ENCODE data around the gene CNN2. TPM values are rescaled to one million over a fixed set of nuclear protein-coding genes. Genes with fewer than 3 reads are reported as not detected.

Gene CNN2
- total and polyA plus RNA-seq, 4 donors, result 26.3 to 43.4 (median 38.0) TPM

- WGBS (ENCODE audit: insufficient coverage), result 87% methylated on average over 37 of the region's 37 CpGs
- Histone ChIP-seq H3K27me3 (ENCODE audit: control insufficient read depth, insufficient read depth, low read length) (peaks cover 36% of the 10 kb centered on the region), H3K27ac (ENCODE audit: low read depth, low read length) (no peak overlapping the region), H3K4me3 (ENCODE audit: low read depth, low read length) (no peak overlapping the region), H3K36me3 (ENCODE audit: control insufficient read depth, insufficient read depth, low read length) (peaks cover 32% of the 10 kb centered on the region), H3K9me3 (ENCODE audit: control insufficient read depth, insufficient read depth, low read length) (no peaks in the 10 kb centered on the region), H3K4me1 (ENCODE audit: control insufficient read depth, insufficient read depth, low read length) (peaks cover 12% of the 10 kb centered on the region)
- no peak for DNase-seq (ENCODE audit: low read depth in 4 of 6, low spot score in 6 of 6)
Measured at GRCh38 chr19:1003283-1003682, 23.1 kb upstream of the CNN2 start.

DNA sequence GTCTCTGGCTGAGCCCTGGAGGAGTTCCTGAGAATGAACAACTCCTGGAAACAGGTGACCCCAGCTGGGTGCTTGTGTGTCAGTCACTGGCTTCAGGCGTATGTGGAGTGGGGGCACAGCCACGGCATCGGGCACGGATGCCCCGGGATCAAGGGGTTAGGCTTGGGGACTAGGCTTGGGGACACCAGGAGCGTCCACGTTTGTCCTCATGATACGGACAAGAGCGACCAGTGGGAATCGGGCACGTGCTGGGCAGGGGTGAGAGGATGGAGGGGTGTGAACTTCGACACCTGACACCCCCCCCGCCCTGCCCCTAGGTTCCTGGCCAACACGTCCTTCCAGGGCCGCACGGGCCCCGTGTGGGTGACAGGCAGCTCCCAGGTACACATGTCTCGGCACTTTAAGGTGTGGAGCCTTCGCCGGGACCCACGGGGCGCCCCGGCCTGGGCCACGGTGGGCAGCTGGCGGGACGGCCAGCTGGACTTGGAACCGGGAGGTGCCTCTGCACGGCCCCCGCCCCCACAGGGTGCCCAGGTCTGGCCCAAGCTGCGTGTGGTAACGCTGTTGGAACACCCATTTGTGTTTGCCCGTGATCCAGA is 22.1 kb upstream of the CNN2 start:
- peaks cover 12% of the 10 kb centered on the region for H3K4me1 ChIP-seq (ENCODE audit: control insufficient read depth, insufficient read depth, low read length)
- no peak for DNase-seq (ENCODE audit: low read depth in 4 of 6, low spot score in 6 of 6)

GRCh38 chr19:1004803-1005664 is 21.4 kb upstream of the CNN2 start:
- Histone ChIP-seq H3K9me3 (ENCODE audit: control insufficient read depth, insufficient read depth, low read length) (no peaks in the 10 kb centered on the region), H3K4me1 (ENCODE audit: control insufficient read depth, insufficient read depth, low read length) (peaks cover 12% of the 10 kb centered on the region), H3K27me3 (ENCODE audit: control insufficient read depth, insufficient read depth, low read length) (peaks cover 19% of the 10 kb centered on the region), H3K27ac (ENCODE audit: low read depth, low read length) (no peak overlapping the region), H3K4me3 (ENCODE audit: low read depth, low read length) (no peak overlapping the region), H3K36me3 (ENCODE audit: control insufficient read depth, insufficient read depth, low read length) (peaks cover 48% of the 10 kb centered on the region)
- no peak for DNase-seq (ENCODE audit: low read depth in 4 of 6, low spot score in 6 of 6)
- WGBS (ENCODE audit: insufficient coverage), result 93% methylated on average over 60 of the region's 70 CpGs

More for the DNA sequence above, 22.1 kb upstream of the CNN2 start:
- H3K36me3 ChIP-seq (ENCODE audit: control insufficient read depth, insufficient read depth, low read length), result peaks cover 41% of the 10 kb centered on the region
- 81% methylated on average over 29 of the region's 32 CpGs for WGBS (ENCODE audit: insufficient coverage)
- H3K4me3 ChIP-seq (ENCODE audit: low read depth, low read length), result no peak overlapping the region
- H3K9me3 ChIP-seq (ENCODE audit: control insufficient read depth, insufficient read depth, low read length), result no peaks in the 10 kb centered on the region
- peaks cover 26% of the 10 kb centered on the region for H3K27me3 ChIP-seq (ENCODE audit: control insufficient read depth, insufficient read depth, low read length)
- no peak overlapping the region for H3K27ac ChIP-seq (ENCODE audit: low read depth, low read length)

- Histone ChIP-seq H3K27ac (ENCODE audit: low read depth, low read length) (no peak overlapping the region), H3K4me3 (ENCODE audit: low read depth, low read length) (no peak overlapping the region), H3K27me3 (ENCODE audit: control insufficient read depth, insufficient read depth, low read length) (peaks cover 5% of the 10 kb centered on the region), H3K9me3 (ENCODE audit: control insufficient read depth, insufficient read depth, low read length) (no peaks in the 10 kb centered on the region), H3K36me3 (ENCODE audit: control insufficient read depth, insufficient read depth, low read length) (peaks cover 66% of the 10 kb centered on the region), H3K4me1 (ENCODE audit: control insufficient read depth, insufficient read depth, low read length) (no peaks in the 10 kb centered on the region)
- WGBS (ENCODE audit: insufficient coverage), result 81% methylated on average over 27 of the region's 27 CpGs
- DNase-seq (ENCODE audit: low read depth in 4 of 6, low spot score in 6 of 6), result no peak
Measured at GRCh38 chr19:1006711-1007398, 19.6 kb upstream of the CNN2 start.

DNA sequence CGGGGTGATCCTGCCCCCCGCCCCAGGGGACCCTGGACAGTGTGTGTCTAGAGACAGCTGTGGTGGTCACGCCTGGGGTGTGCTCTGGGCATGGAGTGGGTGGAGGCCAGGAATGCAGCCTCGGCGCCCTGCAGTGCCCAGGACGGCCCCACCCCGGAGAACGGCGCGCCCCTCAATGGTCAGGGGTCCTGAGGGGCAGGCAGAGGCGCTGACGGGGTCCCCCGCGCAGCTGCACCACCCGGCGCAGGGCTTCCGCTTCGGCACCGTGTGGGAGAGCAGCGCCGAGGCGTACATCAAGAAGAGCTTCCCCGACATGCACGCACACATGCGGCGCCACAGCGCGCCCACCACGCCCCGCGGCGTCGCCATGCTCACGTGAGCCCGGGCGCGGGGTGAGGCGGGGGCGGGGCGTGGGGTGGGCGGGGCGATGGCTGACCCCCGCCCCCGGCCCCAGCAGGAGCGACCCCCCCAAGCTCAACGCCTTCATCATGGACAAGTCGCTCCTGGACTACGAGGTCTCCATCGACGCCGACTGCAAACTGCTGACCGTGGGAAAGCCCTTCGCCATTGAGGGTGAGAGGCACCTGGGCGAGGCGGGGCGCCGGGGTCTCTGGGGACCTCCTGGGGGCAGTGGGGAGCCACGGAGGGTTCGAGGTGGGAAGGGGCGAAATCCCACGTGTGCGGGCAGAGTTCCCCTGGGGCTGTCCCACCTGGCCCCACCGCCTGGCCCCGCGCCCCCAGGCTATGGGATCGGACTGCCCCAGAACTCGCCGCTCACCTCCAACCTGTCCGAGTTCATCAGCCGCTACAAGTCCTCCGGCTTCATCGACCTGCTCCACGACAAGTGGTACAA is 18.8 kb upstream of the CNN2 start:
- no peak overlapping the region for H3K27ac ChIP-seq (ENCODE audit: low read depth, low read length)
- peaks cover 74% of the 10 kb centered on the region for H3K36me3 ChIP-seq (ENCODE audit: control insufficient read depth, insufficient read depth, low read length)
- H3K27me3 ChIP-seq (ENCODE audit: control insufficient read depth, insufficient read depth, low read length), result no peaks in the 10 kb centered on the region
- no peak overlapping the region for H3K4me3 ChIP-seq (ENCODE audit: low read depth, low read length)
- WGBS (ENCODE audit: insufficient coverage), result 96% methylated on average over 46 of the region's 73 CpGs
- no peaks in the 10 kb centered on the region for H3K9me3 ChIP-seq (ENCODE audit: control insufficient read depth, insufficient read depth, low read length)
- no peaks in the 10 kb centered on the region for H3K4me1 ChIP-seq (ENCODE audit: control insufficient read depth, insufficient read depth, low read length)
- no peak for DNase-seq (ENCODE audit: low read depth in 4 of 6, low spot score in 6 of 6)

GRCh38 chr19:1008268-1009040 is 18.0 kb upstream of the CNN2 start:
- Histone ChIP-seq H3K36me3 (ENCODE audit: control insufficient read depth, insufficient read depth, low read length) (peaks cover 82% of the 10 kb centered on the region), H3K4me3 (ENCODE audit: low read depth, low read length) (no peak overlapping the region), H3K9me3 (ENCODE audit: control insufficient read depth, insufficient read depth, low read length) (no peaks in the 10 kb centered on the region), H3K27ac (ENCODE audit: low read depth, low read length) (no peak overlapping the region), H3K4me1 (ENCODE audit: control insufficient read depth, insufficient read depth, low read length) (no peaks in the 10 kb centered on the region), H3K27me3 (ENCODE audit: control insufficient read depth, insufficient read depth, low read length) (no peaks in the 10 kb centered on the region)
- no peak for DNase-seq (ENCODE audit: low read depth in 4 of 6, low spot score in 6 of 6)
- 95% methylated on average over 37 of the region's 45 CpGs for WGBS (ENCODE audit: insufficient coverage)

GRCh38 chr19:1009041-1009980 is 17.1 kb upstream of the CNN2 start:
- DNase-seq (ENCODE audit: low read depth in 4 of 6, low spot score in 6 of 6), result no peak
- H3K9me3 ChIP-seq (ENCODE audit: control insufficient read depth, insufficient read depth, low read length), result no peaks in the 10 kb centered on the region
- no peak overlapping the region for H3K4me3 ChIP-seq (ENCODE audit: low read depth, low read length)
- H3K27me3 ChIP-seq (ENCODE audit: control insufficient read depth, insufficient read depth, low read length), result no peaks in the 10 kb centered on the region
- peaks cover 91% of the 10 kb centered on the region for H3K36me3 ChIP-seq (ENCODE audit: control insufficient read depth, insufficient read depth, low read length)
- H3K27ac ChIP-seq (ENCODE audit: low read depth, low read length), result no peak overlapping the region
- WGBS (ENCODE audit: insufficient coverage), result 80% methylated on average over 91 of the region's 92 CpGs
- H3K4me1 ChIP-seq (ENCODE audit: control insufficient read depth, insufficient read depth, low read length), result no peaks in the 10 kb centered on the region

DNA sequence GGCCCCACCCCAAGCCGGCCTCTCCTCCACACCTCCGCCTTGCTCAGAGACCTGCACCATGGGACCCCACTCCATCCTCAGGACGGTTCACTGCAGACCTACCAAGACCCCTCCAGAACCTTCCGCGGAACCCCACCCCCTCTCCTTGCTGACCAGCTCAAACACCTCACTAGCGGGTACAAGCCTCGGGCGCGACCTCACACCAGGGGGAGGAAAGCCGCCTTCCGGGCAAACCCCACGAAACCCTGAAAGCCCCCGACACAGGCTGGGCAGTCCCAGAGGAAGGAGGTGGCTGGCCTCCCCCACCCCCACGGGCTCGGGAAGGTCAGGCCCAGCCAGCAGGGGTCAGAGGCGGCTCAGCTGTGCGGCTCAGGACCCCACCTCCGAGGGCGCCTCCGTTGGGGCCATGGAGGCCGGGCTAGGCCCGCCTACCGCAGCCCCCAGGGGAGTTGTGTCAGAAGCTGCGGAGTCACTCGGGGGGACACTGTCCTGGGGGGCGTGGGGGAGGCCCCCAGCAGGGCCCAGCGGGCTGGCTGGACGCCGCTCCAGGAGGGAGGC is 16.3 kb upstream of the CNN2 start:
- WGBS (ENCODE audit: insufficient coverage), result 79% methylated on average over 22 of the region's 29 CpGs
- DNase-seq (ENCODE audit: low read depth in 4 of 6, low spot score in 6 of 6), result no peak
- H3K27ac ChIP-seq (ENCODE audit: low read depth, low read length), result no peak overlapping the region
- H3K27me3 ChIP-seq (ENCODE audit: control insufficient read depth, insufficient read depth, low read length), result no peaks in the 10 kb centered on the region
- no peaks in the 10 kb centered on the region for H3K9me3 ChIP-seq (ENCODE audit: control insufficient read depth, insufficient read depth, low read length)
- no peak overlapping the region for H3K4me3 ChIP-seq (ENCODE audit: low read depth, low read length)
- peaks cover 92% of the 10 kb centered on the region for H3K36me3 ChIP-seq (ENCODE audit: control insufficient read depth, insufficient read depth, low read length)
- peaks cover 2% of the 10 kb centered on the region for H3K4me1 ChIP-seq (ENCODE audit: control insufficient read depth, insufficient read depth, low read length)
